ENCODE results near the gene CSF1R.

- TF ChIP-seq CTCF (IDR thresholded peaks at IDR 0.05) (no peak), HES2 (IDR thresholded peaks at IDR 0.05) (no peak), RCOR1 (IDR thresholded peaks at IDR 0.05; ENCODE audit: low read depth, low read length) (no peak), REST (IDR thresholded peaks at IDR 0.05) (no peak), HOXA7 (CRISPR knock-in tag; IDR thresholded peaks at IDR 0.05) (no peak), USF2 (IDR thresholded peaks at IDR 0.05) (no peak), BHLHE40 (IDR thresholded peaks at IDR 0.05; ENCODE audit: low read depth, low read length) (no peak)
Observed at GRCh38 chr5:150043657-150044328, 42.6 kb downstream of the CSF1R start.

All from A549 (cell line).